Ovary (tissue), 10 donors: ENCODE measurements around the gene MROH2A. TPM values are rescaled to one million over a fixed set of nuclear protein-coding genes. Genes with fewer than 3 reads are reported as not detected.
"Not testable (repeated sequence)": the region's sequence is repeated elsewhere in the genome, so short reads cannot be mapped to it uniquely, and the experiment has no call there.

ENCODE experiments used
- DNase-seq, 5 donors: peaks; one replicate each; pipeline ENCODE4 v3.0.0-alpha.2; 2019 to 2020
- H3K27ac ChIP-seq, 2 donors: fragments of 200-600 bp; one replicate each; pipeline versions ENCODE4 v1.5.1 to v1.8.0; 2019 to 2022
- H3K27me3 ChIP-seq: fragments of 200-600 bp; one replicate; pipeline ENCODE4 v1.8.0; 2022
- H3K36me3 ChIP-seq: fragments of 200-600 bp; sonication (generic); one replicate; pipeline ENCODE4 v1.5.1; 2019
- H3K4me1 ChIP-seq: one replicate; pipeline ENCODE4 v1.8.1; 2013; ENCODE audit warnings: mild to moderate bottlenecking, moderate library complexity; ENCODE audit not compliant: insufficient read depth
- H3K4me3 ChIP-seq: fragments of 200-600 bp; sonication (generic); one replicate; pipeline ENCODE4 v1.5.1; 2017
- H3K9me3 ChIP-seq, 2 donors: fragments of 200-600 bp in 1 of 2; sonication (generic) in 1 of 2; one replicate each; pipeline versions ENCODE4 v1.5.1 to v1.8.1; 2013 to 2019; ENCODE audit warnings: mild to moderate bottlenecking in 1 of 2, moderate library complexity in 1 of 2
- CTCF ChIP-seq, 3 donors: fragments of 450-650 bp in 2 of 3; fragments of 200-600 bp in 1 of 3; IDR thresholded peaks; one replicate each; pipeline versions ENCODE4 v1.5.1 to v1.8.0; 2016 to 2022; ENCODE audit warnings: antibody characterized with exemption in 3 of 3, mild to moderate bottlenecking in 1 of 3
- EP300 ChIP-seq: sonication (generic); formaldehyde crosslinking; IDR thresholded peaks from one replicate; pipeline ENCODE4 v1.6.1; 2017; ENCODE audit warnings: antibody characterized with exemption
- POLR2A ChIP-seq: fragments of 450-650 bp; IDR thresholded peaks from one replicate; pipeline ENCODE4 v1.6.1; 2017; ENCODE audit warnings: antibody characterized with exemption, mild to moderate bottlenecking, moderate library complexity
- WGBS, 3 donors: extraction: QIAGEN DNeasy Blood & Tissue Kit in 1 of 3; methylation state at CpG; one replicate each; pipeline versions ENCODE4 v1.1.5 to v1.1.7; 2013 to 2017; 5-methylcytosine and 5-hydroxymethylcytosine counted together
- intact Hi-C, 4 donors: fragments of 100-400 bp; cut with DNase I; formaldehyde crosslinking; loops; one replicate each; pipeline versions ENCODE4 v1.11.0 to v1.15.1; 2022 to 2023
- long read RNA-seq, 3 donors: library from polyadenylated mRNA in 2 of 3; unstranded in 2 of 3; transcript quantifications; one replicate each; pipeline ENCODE4 v2.0.0 and lab custom pipeline, GENCODE V29; 2021 to 2026
- polyA plus RNA-seq, 2 donors: library from polyadenylated mRNA; stranded (reverse); fragments of 200-250 nt in 1 of 2; fragments of 350-450 nt in 1 of 2; fragmentation: Illumina TruSeq in 1 of 2; extraction: RNeasy Lipid Tissue Mini Kit (QIAGEN cat#74804) in 1 of 2; gene quantifications; one replicate each; pipeline ENCODE4 v1.2.3, GENCODE V29; 2013 to 2014
- total RNA-seq, 7 donors: library from RNA; depleted of rRNA in 2 of 7; stranded (reverse); fragments of >200 nt in 2 of 7; fragmentation: NEBNext Ultra II Directional in 3 of 7; extraction: Animal tissue kit (Norgen Biotek cat#: 25700) in 3 of 7; gene quantifications; one replicate each; pipeline versions ENCODE4 v1.1.0 to v1.2.4, GENCODE V29; 2016 to 2023
- donor health status: DM: no; HTN: no; CAD: no; lungs with moderate emphysema.
- donor health status: DM: no; HTN: no; CAD: no.
- donor health status: Bipolar disorder and iron deficiency.
- donor health status: DM: yes; HTN: yes; CAD: no.
- donor health status: DM: no; HTN: no; CAD: no.
- donor health status: DM: yes; HTN: yes; CAD: no.

Gene MROH2A
- total RNA-seq (not detected), polyA plus RNA-seq (not detected)
- long read RNA-seq, donor 1, result 0 reads
- long read RNA-seq, donor 2, result 0 reads
- long read RNA-seq, donor 3, result 0 reads

GRCh38 chr2:233778030-233778429, at the start of gene MROH2A:
Gene MROH2A (plus strand): TSS chr2:233778330. CDS start chr2:233779359, 1,029 bp downstream.
- intact Hi-C loops, result no loop called here
- TF ChIP-seq POLR2A, result no peak
- TF ChIP-seq EP300, result no peak
- no peak for TF ChIP-seq CTCF (IDR thresholded peaks at IDR 0.05)
- H3K36me3 ChIP-seq, result no peaks in the 10 kb centered on the region
- H3K9me3 ChIP-seq, result no peaks in the 10 kb centered on the region
- no peak within 1 kb of the TSS for H3K27ac ChIP-seq
- no peak for DNase-seq
- 74 to 83% (median 82%) methylated on average over 2 of the region's 2 CpGs for WGBS, 3 donors
- no peaks in the 10 kb centered on the region for H3K27me3 ChIP-seq
- no peak within 1 kb of the TSS for H3K4me3 ChIP-seq
- no peaks in the 10 kb centered on the region for H3K4me1 ChIP-seq

- no peaks in the 10 kb centered on the region for H3K36me3 ChIP-seq
- 80 to 87% (median 80%) methylated on average over 8 of the region's 8 CpGs for WGBS, 3 donors
Measured at GRCh38 chr2:233728723-233729301, 49.3 kb upstream of the MROH2A start, which contains the start of gene UGT1A3. Gene UGT1A3 (plus strand): TSS chr2:233729042. CDS start chr2:233729127, 85 bp downstream.

GRCh38 chr2:233736868-233737653, 41.1 kb upstream of the MROH2A start:
- H3K4me3 ChIP-seq, H3K27ac ChIP-seq, H3K27me3 ChIP-seq, H3K4me1 ChIP-seq, H3K36me3 ChIP-seq, DNase-seq, intact Hi-C loops, H3K9me3 ChIP-seq: not testable (repeated sequence)
- WGBS, 3 donors, result 77 to 88% (median 79%) methylated on average over 14 of the region's 14 CpGs

More at GRCh38 chr2:233728723-233729301, 49.3 kb upstream of the MROH2A start, which contains the start of gene UGT1A3:
- TF ChIP-seq POLR2A (no peak), EP300 (no peak), CTCF (IDR thresholded peaks at IDR 0.05) (no peak)
- Histone ChIP-seq H3K9me3 (no peaks in the 10 kb centered on the region), H3K27ac (no peak within 1 kb of the TSS), H3K4me1 (no peaks in the 10 kb centered on the region), H3K27me3 (no peaks in the 10 kb centered on the region), H3K4me3 (no peak within 1 kb of the TSS)
- intact Hi-C loops, result no loop called here
- DNase-seq, result no peak

GRCh38 chr2:233740870-233741269, 37.3 kb upstream of the MROH2A start:
- Histone ChIP-seq H3K4me1 (no peaks in the 10 kb centered on the region), H3K27ac (no peak overlapping the region), H3K27me3 (no peaks in the 10 kb centered on the region), H3K4me3 (no peak overlapping the region), H3K36me3 (no peaks in the 10 kb centered on the region), H3K9me3 (no peaks in the 10 kb centered on the region)
- no peak for DNase-seq
- 48 to 77% (median 65%) methylated on average over 2 of the region's 2 CpGs for WGBS, 3 donors
- intact Hi-C loops, result no loop called here
- TF ChIP-seq CTCF (IDR thresholded peaks at IDR 0.05) (no peak), EP300 (no peak), POLR2A (no peak)
